ENCODE data around the gene NME3. TPM values are rescaled to one million over a fixed set of nuclear protein-coding genes. Genes with fewer than 3 reads are reported as not detected.

NME3 gene
- total and polyA plus RNA-seq, 2 of the 4 experiments (the other 2 are of a cell fraction), result 12.7 to 41.2 TPM

GRCh38 chr16:1769402-1770300, 1.7 kb downstream of the NME3 start:
- Histone ChIP-seq H4K5ac (ENCODE audit: low read depth, low read length) (no peak overlapping the region), H3K4me1 (ENCODE audit: control insufficient read depth, insufficient read depth, low read length) (peaks cover 12% of the 10 kb centered on the region), H3K56ac (ENCODE audit: extremely low read depth, insufficient read depth, low read length) (no peak overlapping the region), H2BK20ac (ENCODE audit: low read depth, low read length) (no peak overlapping the region), H4K91ac (ENCODE audit: insufficient read depth, low read depth, low read length) (no peak overlapping the region), H3K14ac (replicated peaks; ENCODE audit: low read depth, low read length) (no peak overlapping the region), H3K9me1 (ENCODE audit: insufficient read depth, low read length) (0 out of 2 replicates have a peak, but pooled peaks cover 2% of the 10 kb centered on the region), H4K20me1 (ENCODE audit: insufficient read depth, low read length) (peaks cover 28% of the 10 kb centered on the region), H3K27me3 (ENCODE audit: control insufficient read depth, insufficient read depth, low read length) (no peaks in the 10 kb centered on the region), H2AK5ac (ENCODE audit: low read depth, low read length) (no peak overlapping the region), H2AFZ (replicated peaks; ENCODE audit: low read length, poor library complexity) (no peak overlapping the region), H3K36me3 (ENCODE audit: control insufficient read depth, insufficient read depth, low read length) (peaks cover 47% of the 10 kb centered on the region), H2BK120ac (ENCODE audit: low read depth, low read length) (no peak overlapping the region), H3K18ac (ENCODE audit: low read depth, low read length) (no peak overlapping the region), H2BK15ac (ENCODE audit: low read depth, low read length) (no peak overlapping the region), H2BK5ac (ENCODE audit: low read depth, low read length, poor library complexity, severe bottlenecking) (no peak overlapping the region), H3K9me3 (ENCODE audit: control insufficient read depth, insufficient read depth, low read length) (no peaks in the 10 kb centered on the region), H3K4ac (ENCODE audit: low read depth, low read length) (no peak overlapping the region), H3K79me1 (ENCODE audit: low read depth in 1 of 2, low read length in 2 of 2) (peaks cover 10 to 40% of the 10 kb centered on the region in 2 experiments), H4K8ac (ENCODE audit: low read depth in 2 of 2, low read length in 2 of 2) (no peak overlapping the region), H3K4me2 (ENCODE audit: low read depth, low read length) (no peak overlapping the region), H3K9ac (ENCODE audit: low read depth, low read length) (no peak overlapping the region), H3K27ac (ENCODE audit: insufficient read depth, low read length) (no peak overlapping the region), H2AK9ac (replicated peaks; ENCODE audit: low read depth, low read length, poor library complexity) (peak overlapping the region; percentile 13), H3K23ac (ENCODE audit: low read depth, low read length) (no peak overlapping the region), H3K4me3 (ENCODE audit: insufficient read depth, low read depth, low read length) (no peak overlapping the region)
- intact Hi-C loops (cut with micrococcal nuclease), result no loop called here
- ATAC-seq (ENCODE audit: low read depth) (no peak), DNase-seq (no peak)
- CTCF ChIA-PET, result no interaction called here
- no TSS peak for BruUV-seq (replicated peaks)
- dilution Hi-C loops (cut with HindIII; ENCODE audit: low sequenced_read_pairs, unreplicated experiment), result no loop called here
- in situ Hi-C loops (cut with MboI; ENCODE audit: low sequenced_read_pairs), result no loop called here
- no peak for TF ChIP-seq FOS (IDR thresholded peaks at IDR 0.05; ENCODE audit: low read depth, low read length)
- TF ChIP-seq RAD21 (IDR thresholded peaks at IDR 0.05; ENCODE audit: low read length), result no peak
- TF ChIP-seq POLR2A (IDR thresholded peaks at IDR 0.05; ENCODE audit: low read depth, low read length), result no peak
- 93% methylated on average over 5 of the region's 27 CpGs; no CpG with 5 or more reads in 1 of the 2 experiments for WGBS, 2 experiments (ENCODE audit: extremely low coverage in 2 of 2, insufficient read length in 1 of 2)
- POLR2A ChIA-PET (ENCODE audit: unreplicated experiment), result no interaction called here
